Measurements from ENCODE around the gene BANF2.

DNA sequence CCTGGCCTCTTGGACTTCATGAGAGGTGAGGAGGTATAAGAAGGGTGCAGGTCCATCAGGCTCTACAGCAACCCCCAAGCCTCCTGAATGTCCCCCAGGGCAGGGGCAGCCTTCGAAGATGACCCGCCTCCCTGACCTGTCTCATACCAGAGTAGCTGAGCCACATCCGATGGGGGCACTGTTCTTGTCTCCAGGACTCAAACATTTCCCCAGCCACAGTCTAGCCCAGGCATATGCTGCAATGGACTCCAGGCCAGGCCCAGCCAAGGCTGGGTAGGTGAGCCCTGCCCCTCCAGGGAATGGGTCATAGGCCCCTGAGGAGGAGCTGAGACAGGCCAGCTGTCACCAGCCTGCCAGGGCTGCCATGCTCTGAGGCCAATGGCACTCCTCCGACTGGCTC lies 65.3 kb downstream of the BANF2 start:
- TF ChIP-seq EZH2phosphoT487 (IDR thresholded peaks at IDR 0.05; ENCODE audit: insufficient read depth, low read depth) (no peak), EZH2 (IDR thresholded peaks at IDR 0.05; ENCODE audit: insufficient read depth, poor library complexity, severe bottlenecking) (no peak)

All from GM23248 (cell line).